ENCODE data around the gene C6orf62. TPM values are rescaled to one million over a fixed set of nuclear protein-coding genes. Genes with fewer than 3 reads are reported as not detected.
A peak's percentile ranks its signal among the peaks of the same experiment; 100 is the strongest.

Gene C6orf62
- total RNA-seq, 1 donor: 168 TPM

- DNase-seq (ENCODE audit: insufficient read length, low spot score, missing footprints): no peak
These were observed 58.8 kb downstream of the C6orf62 start for GRCh38 chr6:24660105-24660504.

GRCh38 chr6:24659561-24659960 lies 59.4 kb downstream of the C6orf62 start:
- Histone ChIP-seq H3K79me2 (ENCODE audit: insufficient read depth, low read length) (peaks cover 47% of the 10 kb centered on the region), H3K4me3 (ENCODE audit: insufficient read depth, low read length) (no peak overlapping the region), H4K20me1 (ENCODE audit: insufficient read depth, low read length) (no peaks in the 10 kb centered on the region), H3K36me3 (ENCODE audit: insufficient read depth, low read length) (peaks cover 34% of the 10 kb centered on the region), H2AFZ (ENCODE audit: low read length) (no peak overlapping the region), H3K27ac (ENCODE audit: low read depth, low read length) (peak overlapping the region; percentile 94), H3K4me1 (ENCODE audit: insufficient read depth, low read length) (peaks cover 20% of the 10 kb centered on the region), H3K27me3 (ENCODE audit: insufficient read depth, low read length) (no peaks in the 10 kb centered on the region), H3K4me2 (ENCODE audit: insufficient read depth, low read length) (no peak overlapping the region), H3K9me3 (ENCODE audit: low read depth, low read length) (no peaks in the 10 kb centered on the region)
- no peak for DNase-seq (ENCODE audit: insufficient read length, low spot score, missing footprints)
- TF ChIP-seq CTCF (IDR thresholded peaks at IDR 0.05; ENCODE audit: extremely low read depth, low read depth, low read length): no peak

More at GRCh38 chr6:24660105-24660504, 58.8 kb downstream of the C6orf62 start:
- TF ChIP-seq CTCF (IDR thresholded peaks at IDR 0.05; ENCODE audit: extremely low read depth, low read depth, low read length): no peak
- peaks cover 20% of the 10 kb centered on the region for H3K4me1 ChIP-seq (ENCODE audit: insufficient read depth, low read length)
- no peaks in the 10 kb centered on the region for H4K20me1 ChIP-seq (ENCODE audit: insufficient read depth, low read length)
- no peak overlapping the region for H3K4me2 ChIP-seq (ENCODE audit: insufficient read depth, low read length)
- H3K27ac ChIP-seq (ENCODE audit: low read depth, low read length): peak overlapping the region; percentile 94
- H3K9me3 ChIP-seq (ENCODE audit: low read depth, low read length): no peaks in the 10 kb centered on the region
- H2AFZ ChIP-seq (ENCODE audit: low read length): no peak overlapping the region
- no peaks in the 10 kb centered on the region for H3K27me3 ChIP-seq (ENCODE audit: insufficient read depth, low read length)
- peaks cover 38% of the 10 kb centered on the region for H3K36me3 ChIP-seq (ENCODE audit: insufficient read depth, low read length)
- H3K79me2 ChIP-seq (ENCODE audit: insufficient read depth, low read length): peaks cover 52% of the 10 kb centered on the region
- no peak overlapping the region for H3K4me3 ChIP-seq (ENCODE audit: insufficient read depth, low read length)

- TF ChIP-seq CTCF (IDR thresholded peaks at IDR 0.05; ENCODE audit: extremely low read depth, low read depth, low read length): no peak
- DNase-seq (ENCODE audit: insufficient read length, low spot score, missing footprints): peak; percentile 48
- no peaks in the 10 kb centered on the region for H4K20me1 ChIP-seq (ENCODE audit: insufficient read depth, low read length)
- H3K4me1 ChIP-seq (ENCODE audit: insufficient read depth, low read length): peaks cover 20% of the 10 kb centered on the region
- H2AFZ ChIP-seq (ENCODE audit: low read length): peak overlapping the region; percentile 61
- no peaks in the 10 kb centered on the region for H3K9me3 ChIP-seq (ENCODE audit: low read depth, low read length)
- no peak overlapping the region for H3K4me3 ChIP-seq (ENCODE audit: insufficient read depth, low read length)
- peak overlapping the region; percentile 49 for H3K4me2 ChIP-seq (ENCODE audit: insufficient read depth, low read length)
- peak overlapping the region; percentile 94 for H3K27ac ChIP-seq (ENCODE audit: low read depth, low read length)
- no peaks in the 10 kb centered on the region for H3K27me3 ChIP-seq (ENCODE audit: insufficient read depth, low read length)
- H3K36me3 ChIP-seq (ENCODE audit: insufficient read depth, low read length): peaks cover 31% of the 10 kb centered on the region
- H3K79me2 ChIP-seq (ENCODE audit: insufficient read depth, low read length): peaks cover 41% of the 10 kb centered on the region
These were observed 60.1 kb downstream of the C6orf62 start for GRCh38 chr6:24658573-24659560.

- Histone ChIP-seq H3K4me2 (ENCODE audit: insufficient read depth, low read length) (no peak overlapping the region), H3K9me3 (ENCODE audit: low read depth, low read length) (no peaks in the 10 kb centered on the region), H3K4me1 (ENCODE audit: insufficient read depth, low read length) (peaks cover 20% of the 10 kb centered on the region), H3K79me2 (ENCODE audit: insufficient read depth, low read length) (peaks cover 28% of the 10 kb centered on the region), H3K27ac (ENCODE audit: low read depth, low read length) (peak overlapping the region; percentile 17), H2AFZ (ENCODE audit: low read length) (no peak overlapping the region), H3K36me3 (ENCODE audit: insufficient read depth, low read length) (peaks cover 32% of the 10 kb centered on the region), H3K27me3 (ENCODE audit: insufficient read depth, low read length) (no peaks in the 10 kb centered on the region), H4K20me1 (ENCODE audit: insufficient read depth, low read length) (no peaks in the 10 kb centered on the region), H3K4me3 (ENCODE audit: insufficient read depth, low read length) (no peak overlapping the region)
- no peak for TF ChIP-seq CTCF (IDR thresholded peaks at IDR 0.05; ENCODE audit: extremely low read depth, low read depth, low read length)
- DNase-seq (ENCODE audit: insufficient read length, low spot score, missing footprints): no peak
These were observed 63.7 kb downstream of the C6orf62 start for GRCh38 chr6:24655215-24655614.
